Sigmoid colon (tissue), 4 donors: ENCODE measurements around the gene CAMK2N1.

Experiments
- POLR2AphosphoS5 ChIP-seq, 4 donors: sonication (generic); formaldehyde crosslinking; IDR thresholded peaks; one replicate each; pipeline ENCODE4 v1.6.1; 2017; ENCODE audit warnings: antibody characterized with exemption in 4 of 4
- TF ChIP-seq, protein P1 (sequence below), 4 experiments: fragments of 450-650 bp in 3 of 4; fragments of 200-600 bp in 1 of 4; IDR thresholded peaks; one replicate each; pipeline ENCODE4 v1.5.1; 2016 to 2019; ENCODE audit warnings: antibody characterized with exemption in 4 of 4, mild to moderate bottlenecking in 3 of 4, moderate library complexity in 2 of 4

DNA sequence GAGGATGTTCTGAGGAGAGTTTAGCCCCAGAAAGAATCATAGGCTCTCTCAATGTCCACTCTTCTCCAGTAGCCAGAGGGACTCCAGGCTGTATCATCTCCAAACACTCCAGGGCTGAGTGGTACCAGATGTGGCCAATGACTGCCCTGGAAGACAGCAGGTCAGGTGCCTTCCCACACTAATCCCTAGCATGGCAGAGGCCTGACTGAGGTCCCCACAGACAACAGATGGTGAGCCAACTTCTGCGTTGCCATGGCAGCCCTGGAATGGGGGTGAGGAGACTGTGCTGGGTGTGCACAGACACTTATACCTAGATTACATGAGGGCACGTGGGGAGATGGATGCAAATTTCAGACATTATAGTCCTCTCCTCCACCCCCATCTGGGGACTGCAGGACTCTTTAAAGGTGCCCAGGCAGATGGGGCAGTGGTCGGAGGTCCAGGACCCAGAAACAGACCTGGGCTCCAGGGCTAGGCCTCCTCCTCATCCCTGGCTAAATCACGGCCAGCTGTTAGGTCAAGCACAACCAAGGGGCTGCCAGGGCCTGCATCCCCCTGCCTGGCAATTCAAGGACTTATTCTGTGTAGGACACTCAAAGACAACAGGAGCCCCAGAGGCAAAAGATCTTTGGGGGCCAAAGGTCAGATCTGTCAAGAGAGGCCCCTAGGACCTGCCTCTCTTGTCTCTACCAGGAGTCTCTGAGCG, 42.9 kb downstream of the CAMK2N1 start:
- TF ChIP-seq POLR2AphosphoS5 (IDR thresholded peaks at IDR 0.05) = no peak
- TF ChIP-seq, protein P1, sequence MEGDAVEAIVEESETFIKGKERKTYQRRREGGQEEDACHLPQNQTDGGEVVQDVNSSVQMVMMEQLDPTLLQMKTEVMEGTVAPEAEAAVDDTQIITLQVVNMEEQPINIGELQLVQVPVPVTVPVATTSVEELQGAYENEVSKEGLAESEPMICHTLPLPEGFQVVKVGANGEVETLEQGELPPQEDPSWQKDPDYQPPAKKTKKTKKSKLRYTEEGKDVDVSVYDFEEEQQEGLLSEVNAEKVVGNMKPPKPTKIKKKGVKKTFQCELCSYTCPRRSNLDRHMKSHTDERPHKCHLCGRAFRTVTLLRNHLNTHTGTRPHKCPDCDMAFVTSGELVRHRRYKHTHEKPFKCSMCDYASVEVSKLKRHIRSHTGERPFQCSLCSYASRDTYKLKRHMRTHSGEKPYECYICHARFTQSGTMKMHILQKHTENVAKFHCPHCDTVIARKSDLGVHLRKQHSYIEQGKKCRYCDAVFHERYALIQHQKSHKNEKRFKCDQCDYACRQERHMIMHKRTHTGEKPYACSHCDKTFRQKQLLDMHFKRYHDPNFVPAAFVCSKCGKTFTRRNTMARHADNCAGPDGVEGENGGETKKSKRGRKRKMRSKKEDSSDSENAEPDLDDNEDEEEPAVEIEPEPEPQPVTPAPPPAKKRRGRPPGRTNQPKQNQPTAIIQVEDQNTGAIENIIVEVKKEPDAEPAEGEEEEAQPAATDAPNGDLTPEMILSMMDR (IDR thresholded peaks at IDR 0.05) = no peak
